SK-N-SH (cell line): ENCODE results near the gene PCDHGB4. TPM values are rescaled to one million over a fixed set of nuclear protein-coding genes. Genes with fewer than 3 reads are reported as not detected.

Experiments used
- CTCF ChIA-PET: fragments of 300-600, 350-600 bp; formaldehyde crosslinking; extraction: SDS; loops from one replicate; lab custom pipeline; 2021; lab: Yijun Ruan, JAX
- POLR2A ChIA-PET: fragments of 350-600 bp; sonication (Branson Sonifier 250); formaldehyde crosslinking; extraction: SDS; loops from one replicate; lab custom pipeline; 2020; ENCODE audit warnings: antibody characterized with exemption, inconsistent platforms; lab: Yijun Ruan, JAX
- DNase-seq: peaks from one replicate; pipeline ENCODE4 v3.0.0; 2012
- H2AFZ ChIP-seq: fragments of 200-600 bp; sonication (generic); 2 replicates; pipeline ENCODE4 v1.8.1; 2016; ENCODE audit warnings: antibody characterized with exemption, mild to moderate bottlenecking, low read depth
- H3F3A ChIP-seq: fragments of 200-600 bp; sonication (generic); replicated peaks from 2 replicates; pipeline ENCODE3; 2016; ENCODE audit warnings: antibody characterized with exemption, mild to moderate bottlenecking; ENCODE audit not compliant: insufficient read depth
- H3K27ac ChIP-seq, 2 experiments: fragments of 200-500 bp in 1 of 2; fragments of 200-600 bp in 1 of 2; sonication (Bioruptor generic) in 1 of 2; sonication (generic), shearing (Covaris generic) in 1 of 2; 2 replicates each; pipeline versions ENCODE4 v1.5.1 to v1.6.1; 2014 to 2016; ENCODE audit warnings: low read depth in 2 of 2, inconsistent platforms in 1 of 2, low read length in 1 of 2, mild to moderate bottlenecking in 1 of 2, mixed read lengths in 1 of 2
- H3K27me3 ChIP-seq: fragments of 200-600 bp; sonication (generic), shearing (Covaris generic); 2 replicates; pipeline ENCODE4 v1.6.1; 2016; ENCODE audit warnings: mixed run types; ENCODE audit not compliant: insufficient read depth
- H3K36me3 ChIP-seq, 2 experiments: fragments of 200-500 bp in 1 of 2; fragments of 200-600 bp in 1 of 2; sonication (Bioruptor generic) in 1 of 2; sonication (generic) in 1 of 2; replicated peaks in 1 of 2; 2 replicates each; pipeline versions ENCODE3 to v1.5.1; 2014 to 2016; ENCODE audit warnings: low read length in 1 of 2, mild to moderate bottlenecking in 1 of 2; ENCODE audit not compliant: insufficient read depth in 2 of 2, control insufficient read depth in 1 of 2
- H3K4me1 ChIP-seq, 2 experiments: fragments of 200-500 bp in 1 of 2; fragments of 200-600 bp in 1 of 2; sonication (Bioruptor generic) in 1 of 2; sonication (generic), shearing (Covaris generic) in 1 of 2; 2 replicates each; pipeline versions ENCODE4 v1.5.1 to v1.6.1; 2014 to 2016; ENCODE audit warnings: low read depth in 1 of 2, low read length in 1 of 2, mixed run types in 1 of 2; ENCODE audit not compliant: insufficient read depth in 2 of 2, control insufficient read depth in 1 of 2
- H3K4me2 ChIP-seq: fragments of 200-600 bp; sonication (generic), shearing (Covaris generic); 2 replicates; pipeline ENCODE4 v1.6.1; 2017; ENCODE audit warnings: mixed run types
- H3K4me3 ChIP-seq, 2 experiments: fragments of 200-500 bp in 1 of 2; fragments of 200-600 bp in 1 of 2; sonication (Bioruptor generic) in 1 of 2; sonication (generic), shearing (Covaris generic) in 1 of 2; 2 replicates each; pipeline versions ENCODE4 v1.5.1 to v1.8.1; 2014 to 2016; ENCODE audit warnings: low read depth in 2 of 2, inconsistent platforms in 1 of 2, low read length in 1 of 2, mild to moderate bottlenecking in 1 of 2, mixed read lengths in 1 of 2, moderate library complexity in 1 of 2
- H3K79me2 ChIP-seq: fragments of 200-600 bp; sonication (generic); 2 replicates; pipeline ENCODE4 v1.8.1; 2017; ENCODE audit warnings: mild to moderate bottlenecking; ENCODE audit not compliant: insufficient read depth
- H3K9ac ChIP-seq: fragments of 200-600 bp; sonication (generic); 2 replicates; pipeline ENCODE4 v1.6.1; 2017; ENCODE audit warnings: mixed run types
- H3K9me2 ChIP-seq: fragments of 200-600 bp; sonication (generic); 2 replicates; pipeline ENCODE4 v1.6.1; 2017; ENCODE audit warnings: mixed run types
- H3K9me3 ChIP-seq: fragments of 200-600 bp; sonication (generic); 2 replicates; pipeline ENCODE4 v1.6.1; 2017; ENCODE audit warnings: mixed run types, mild to moderate bottlenecking, moderate library complexity
- H4K20me1 ChIP-seq: fragments of 200-600 bp; sonication (generic); 2 replicates; pipeline ENCODE4 v1.6.1; 2017; ENCODE audit warnings: mild to moderate bottlenecking, mixed run types; ENCODE audit not compliant: insufficient read depth
- CTCF ChIP-seq: fragments of 200-600 bp; sonication (generic); IDR thresholded peaks from 2 replicates; pipeline ENCODE4 v1.6.1; 2017; ENCODE audit warnings: antibody characterized with exemption, mild to moderate bottlenecking, moderate library complexity
- FOXJ3 ChIP-seq: sonication (generic); formaldehyde crosslinking; IDR thresholded peaks from 2 replicates; pipeline ENCODE4 v1.5.1; 2020; ENCODE audit warnings: mild to moderate bottlenecking, missing genetic modification reagents
- FOXM1 ChIP-seq: IDR thresholded peaks from 2 replicates; pipeline ENCODE4 v1.4.0; 2012; ENCODE audit warnings: low read depth, mild to moderate bottlenecking
- GATA2 ChIP-seq: sonication (generic); formaldehyde crosslinking; IDR thresholded peaks from 2 replicates; pipeline ENCODE4 v1.5.0; 2020; ENCODE audit warnings: mild to moderate bottlenecking, missing genetic modification reagents
- JUND ChIP-seq: IDR thresholded peaks from 2 replicates; pipeline ENCODE4 v1.4.0; 2012
- RAD21 ChIP-seq: IDR thresholded peaks from 2 replicates; pipeline ENCODE4 v1.6.1; 2012; ENCODE audit warnings: mild to moderate bottlenecking, low read length
- RXRA ChIP-seq: IDR thresholded peaks from 2 replicates; pipeline ENCODE4 v1.4.0; 2012; ENCODE audit warnings: low read depth, mild to moderate bottlenecking, borderline replicate concordance
- SMC3 ChIP-seq: IDR thresholded peaks from 2 replicates; pipeline ENCODE4 v1.6.1; 2012; ENCODE audit warnings: low read depth, low read length, improper control_type of control experiment
- USF2 ChIP-seq: fragments of 150-350 bp; IDR thresholded peaks from 2 replicates; pipeline ENCODE4 v1.6.1; 2017; ENCODE audit warnings: antibody characterized with exemption, low read length, low read depth, borderline replicate concordance
- WGBS: methylation state at CpG from one replicate; pipeline ENCODE4 v1.1.6; 2017; ENCODE audit warnings: low lambda C conversion rate; 5-methylcytosine and 5-hydroxymethylcytosine counted together
- polyA plus RNA-seq, 3 experiments: library from polyadenylated mRNA; depleted of rRNA; stranded (reverse); fragments of >200 nt; gene quantifications; 2 replicates each; pipeline ENCODE4 v1.2.3, GENCODE V29; 2012

PCDHGB4 gene
- polyA plus RNA-seq, 1 of the 3 experiments (the other 2 are of a cell fraction) = 0.64 TPM

DNA sequence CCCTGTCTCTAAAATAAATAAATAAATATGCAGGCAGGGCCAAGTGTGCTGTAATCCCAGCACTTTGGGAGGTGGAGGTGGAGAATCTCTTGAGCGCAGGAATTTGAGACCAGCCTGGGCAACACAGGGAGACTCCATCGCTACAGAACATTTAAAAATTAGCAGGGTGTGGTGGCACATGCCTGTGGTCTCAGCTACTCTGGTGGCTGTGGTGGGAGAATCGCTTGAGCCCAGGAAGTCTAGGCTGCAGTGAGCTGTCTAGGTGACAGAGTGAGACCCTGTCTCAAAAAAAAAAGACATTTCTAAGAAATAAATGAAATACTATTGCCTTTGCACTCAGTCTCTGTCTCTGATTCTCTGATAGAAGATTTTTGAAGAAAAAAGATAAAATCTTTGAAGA lies 24.1 kb downstream of the PCDHGB4 start:
- Histone ChIP-seq H3K27me3 (no peaks in the 10 kb centered on the region), H3K9me3 (no peaks in the 10 kb centered on the region; the same call in 1 of the 2 replicates), H4K20me1 (no peaks in the 10 kb centered on the region), H3K27ac (no peak overlapping the region), H3K9ac (no peak overlapping the region), H2AFZ (no peak overlapping the region), H3K4me2 (no peak overlapping the region), H3K79me2 (no peaks in the 10 kb centered on the region), H3K4me3 (no peak overlapping the region), H3K9me2 (no peaks in the 10 kb centered on the region), H3F3A (no peaks in the 10 kb centered on the region), H3K36me3 (peaks cover 0 to 9% of the 10 kb centered on the region in 2 experiments), H3K4me1 (no peaks in the 10 kb centered on the region)
- no peak for DNase-seq
- ChIA-PET POLR2A (no interaction called here), CTCF (no interaction called here)
- no peak for TF ChIP-seq FOXJ3
- no peak for TF ChIP-seq GATA2
- TF ChIP-seq SMC3 = no peak
- WGBS = 62% methylated on average over 3 of the region's 3 CpGs

- DNase-seq = no peak
- Histone ChIP-seq H3K4me1 (no peaks in the 10 kb centered on the region), H3K9me2 (no peaks in the 10 kb centered on the region), H2AFZ (no peak within 1 kb of the TSS), H3K36me3 (no peaks in the 10 kb centered on the region), H3K4me2 (no peak within 1 kb of the TSS), H3K27me3 (no peaks in the 10 kb centered on the region), H3K9ac (no peak within 1 kb of the TSS), H3K79me2 (no peaks in the 10 kb centered on the region), H3K4me3 (peak within 1 kb of the TSS; percentile 22 to 28; a peak in 3 of 4 replicates), H3F3A (peaks cover 4% of the 10 kb centered on the region), H4K20me1 (no peaks in the 10 kb centered on the region), H3K27ac (no peak within 1 kb of the TSS), H3K9me3 (no peaks in the 10 kb centered on the region)
- TF ChIP-seq CTCF (peak; percentile 54), USF2 (no peak), RXRA (no peak), JUND (no peak), RAD21 (peak; percentile 47), FOXM1 (no peak), SMC3 (peak; percentile 26; the same call in 1 of the 2 replicates)
- CTCF ChIA-PET = interaction anchor here (0.9 to 2.5 kb wide), 5 partner anchors 105 to 328 kb away, joined by 3 to 11 read pairs (median 4); no protein-coding TSS in a partner anchor
- 85% methylated on average over 31 of the region's 31 CpGs for WGBS
- POLR2A ChIA-PET = no interaction called here
Observed at GRCh38 chr5:141412854-141413539, 25.5 kb downstream of the PCDHGB4 start, which contains the start of gene PCDHGA10. Gene PCDHGA10, plus strand, starts transcription at chr5:141412987. Its CDS starts 189 bp downstream, at chr5:141413176.
